NCI-H524 (cell line): ENCODE results near the gene H1-8.
"Not testable (repeated sequence)": the region's sequence is repeated elsewhere in the genome, so short reads cannot be mapped to it uniquely, and the experiment has no call there.

Source experiments
- DNase-seq, 2 experiments: peaks; one replicate each; lab custom pipeline; 2025; lab: John Stamatoyannopoulos, UW

The H1-8 gene

GRCh38 chr3:129515108-129515820 is 27.7 kb upstream of the H1-8 start:
- DNase-seq = not testable (repeated sequence)

DNA sequence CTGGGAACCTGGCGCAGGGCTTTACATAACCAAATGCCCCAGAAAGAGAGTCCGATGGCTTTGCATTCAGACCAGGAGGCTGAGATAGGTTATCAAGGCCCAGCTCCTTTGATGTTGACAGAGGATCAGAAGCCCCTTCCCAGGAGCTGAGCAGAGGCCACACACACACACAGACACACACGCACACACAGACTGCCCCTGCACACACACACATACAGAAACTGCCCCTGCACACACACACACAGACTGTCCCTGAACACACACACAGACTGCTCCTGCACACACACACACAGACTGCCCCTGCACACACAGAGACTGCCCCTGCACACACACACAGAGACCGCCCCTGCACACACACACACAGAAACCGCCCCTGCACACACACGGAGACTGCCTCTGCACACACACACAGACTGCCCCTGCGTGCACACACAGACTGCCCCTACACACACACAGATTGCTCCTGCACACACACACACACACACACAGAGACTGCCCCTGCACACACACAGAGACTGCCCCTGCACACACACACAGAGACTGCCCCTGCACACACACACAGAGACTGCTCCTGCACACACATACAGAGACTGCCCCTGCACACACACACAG is 27.0 kb upstream of the H1-8 start:
- DNase-seq = not testable (repeated sequence)

GRCh38 chr3:129517516-129517915 is 25.5 kb upstream of the H1-8 start:
- DNase-seq = no peak

DNA sequence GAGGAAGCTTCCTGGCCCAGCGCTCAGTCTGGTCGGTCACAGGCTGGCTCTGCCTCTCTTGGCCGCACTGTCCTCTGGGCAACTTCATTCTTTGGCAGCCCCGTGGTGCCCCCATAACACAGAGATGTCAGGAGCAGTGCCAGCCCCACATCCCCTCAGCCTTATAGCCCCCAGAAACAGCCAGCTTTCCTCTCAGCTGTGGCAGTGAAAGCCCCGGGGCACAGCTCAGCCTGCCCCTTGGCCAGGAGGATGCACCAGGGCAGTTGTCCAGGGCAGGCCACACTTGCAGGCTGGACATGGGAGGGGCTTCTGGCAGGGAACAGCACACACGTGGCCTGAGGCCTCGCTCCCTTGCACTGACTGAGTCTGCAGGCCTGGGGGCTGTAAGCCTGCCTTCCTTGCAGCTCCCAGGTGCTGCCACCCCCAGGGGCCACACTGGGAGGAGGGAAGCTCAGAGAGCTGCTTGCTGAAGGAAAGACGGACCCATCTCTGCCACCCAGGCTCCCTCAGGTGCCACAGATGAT is 24.9 kb upstream of the H1-8 start:
- DNase-seq = no peak

GRCh38 chr3:129518581-129518980 is 24.4 kb upstream of the H1-8 start:
- DNase-seq = no peak

DNA sequence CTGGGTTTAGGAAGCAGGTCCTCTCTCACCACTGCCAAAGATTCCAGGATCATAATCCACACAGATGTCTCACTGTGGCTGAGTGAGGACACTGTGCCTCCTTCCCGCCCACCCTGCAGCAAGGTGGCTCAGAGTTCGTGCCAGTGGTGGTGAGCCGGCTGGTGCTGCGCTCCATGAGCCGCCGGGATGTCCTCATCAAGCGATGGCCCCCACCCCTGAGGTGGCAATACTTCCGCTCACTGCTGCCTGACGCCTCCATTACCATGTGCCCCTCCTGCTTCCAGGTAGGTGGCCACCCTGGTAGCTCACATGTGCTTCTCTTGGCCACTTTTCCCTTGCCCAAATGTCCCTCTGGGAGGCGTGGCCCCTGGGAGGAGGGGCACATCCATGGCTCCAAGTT is 23.5 kb upstream of the H1-8 start:
- DNase-seq = no peak

DNA sequence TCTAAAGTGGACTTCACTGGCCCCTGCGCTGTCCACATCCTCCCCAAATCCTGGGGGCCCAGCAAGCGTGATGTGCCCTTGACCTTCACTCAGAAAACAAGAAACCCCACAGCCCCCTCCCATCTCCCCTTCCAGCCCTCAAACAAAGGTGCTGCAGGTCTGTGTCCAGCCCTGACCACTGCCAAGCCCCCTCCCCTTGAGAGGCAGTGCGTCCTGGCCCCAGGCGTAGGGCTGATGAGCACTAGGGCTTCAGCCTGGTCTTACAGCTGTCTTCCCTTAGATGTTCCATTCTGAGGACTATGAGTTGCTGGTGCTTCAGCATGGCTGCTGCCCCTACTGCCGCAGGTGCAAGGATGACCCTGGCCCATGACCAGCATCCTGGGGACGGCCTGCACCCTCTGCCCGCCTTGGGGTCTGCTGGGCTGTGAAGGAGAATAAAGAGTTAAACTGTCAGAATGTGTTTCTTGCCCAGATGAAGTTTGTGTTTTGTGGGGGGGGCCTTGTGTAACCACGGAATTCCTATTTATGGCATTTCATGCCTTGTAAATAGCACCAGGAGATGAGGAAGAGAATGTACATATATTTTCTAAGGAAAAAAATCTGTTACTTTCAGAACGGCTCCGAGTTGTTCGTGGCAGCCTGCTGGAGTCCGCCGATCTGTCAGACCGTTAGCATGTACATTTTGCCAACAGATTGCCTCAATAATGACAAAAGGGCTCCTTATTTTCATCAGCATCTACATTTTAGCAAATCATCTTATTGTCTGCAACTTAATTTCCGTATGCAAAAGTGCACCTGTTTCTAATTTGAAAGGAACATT is 22.9 kb upstream of the H1-8 start:
- no peak for DNase-seq

GRCh38 chr3:129520960-129521359 is 22.0 kb upstream of the H1-8 start:
- no peak for DNase-seq

DNA sequence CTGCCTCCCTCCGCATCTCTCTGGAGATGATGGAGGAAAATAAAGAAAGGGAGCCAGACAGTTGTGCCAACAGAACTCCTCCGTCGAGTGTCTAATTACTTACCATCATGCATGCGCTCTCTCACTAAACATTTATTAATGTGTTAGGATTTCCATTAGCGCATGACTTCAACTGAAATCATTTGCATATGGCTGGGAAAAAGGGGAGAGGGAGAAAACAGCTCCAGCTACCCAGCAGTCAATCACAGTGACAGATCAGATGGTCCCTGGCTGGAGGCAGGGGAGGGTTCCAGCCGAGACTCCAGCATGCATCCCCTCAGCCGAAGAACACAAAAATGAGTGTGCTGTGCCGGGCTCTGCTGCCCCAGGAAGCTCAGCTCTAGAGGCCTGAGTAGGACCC is 21.4 kb upstream of the H1-8 start:
- no peak for DNase-seq

- no peak for DNase-seq
Measured at GRCh38 chr3:129522953-129523352, 20.0 kb upstream of the H1-8 start.

DNA sequence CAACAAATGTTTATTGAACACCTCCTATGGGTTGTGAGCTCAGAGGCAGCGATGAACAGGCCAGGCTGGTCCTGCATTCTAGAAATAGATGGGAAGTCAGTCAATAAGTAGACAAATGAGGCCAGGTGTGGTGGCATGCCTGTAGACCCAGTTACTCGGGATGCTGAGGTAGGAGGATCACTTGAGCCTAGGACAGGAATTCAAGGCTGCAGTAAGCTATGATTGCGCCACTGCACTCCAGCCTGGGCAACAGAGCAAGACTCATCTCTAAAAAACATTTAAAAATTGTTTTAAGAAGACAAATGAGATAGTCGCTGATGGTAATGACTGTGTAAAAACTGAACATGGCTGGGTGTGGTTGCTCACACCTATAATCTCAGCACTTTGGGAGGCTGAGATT is 18.9 kb upstream of the H1-8 start:
- DNase-seq = no peak

DNA sequence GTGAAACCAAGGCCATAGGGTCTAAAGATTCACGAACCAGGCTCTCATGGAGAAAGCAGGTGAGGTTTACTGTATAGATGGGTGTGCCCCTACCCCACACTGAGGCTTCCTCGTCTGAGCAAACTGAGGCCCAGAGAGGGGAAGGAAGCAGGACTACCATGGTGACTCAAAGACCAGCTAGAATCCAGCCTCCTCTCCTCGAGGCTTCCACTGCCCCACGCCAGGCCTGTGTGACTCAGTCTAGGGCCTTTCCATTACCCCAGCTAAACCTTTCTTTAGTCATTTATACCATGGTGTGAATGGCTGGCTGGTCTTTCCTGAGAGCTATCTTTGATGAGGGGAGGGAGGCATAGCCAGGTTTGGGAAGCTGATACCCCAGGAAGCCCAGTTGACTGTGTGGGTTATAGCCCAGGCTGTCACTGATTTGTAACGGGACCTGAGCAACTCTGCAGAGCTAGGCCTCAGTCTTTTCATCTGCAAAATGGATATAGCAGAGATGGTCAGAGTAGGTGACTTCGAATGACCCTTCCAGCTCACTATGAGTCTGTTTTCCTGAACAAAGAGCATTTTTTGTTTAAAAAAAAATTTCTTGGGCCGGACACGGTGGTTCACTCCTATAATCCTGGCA is 17.5 kb upstream of the H1-8 start:
- no peak for DNase-seq

DNA sequence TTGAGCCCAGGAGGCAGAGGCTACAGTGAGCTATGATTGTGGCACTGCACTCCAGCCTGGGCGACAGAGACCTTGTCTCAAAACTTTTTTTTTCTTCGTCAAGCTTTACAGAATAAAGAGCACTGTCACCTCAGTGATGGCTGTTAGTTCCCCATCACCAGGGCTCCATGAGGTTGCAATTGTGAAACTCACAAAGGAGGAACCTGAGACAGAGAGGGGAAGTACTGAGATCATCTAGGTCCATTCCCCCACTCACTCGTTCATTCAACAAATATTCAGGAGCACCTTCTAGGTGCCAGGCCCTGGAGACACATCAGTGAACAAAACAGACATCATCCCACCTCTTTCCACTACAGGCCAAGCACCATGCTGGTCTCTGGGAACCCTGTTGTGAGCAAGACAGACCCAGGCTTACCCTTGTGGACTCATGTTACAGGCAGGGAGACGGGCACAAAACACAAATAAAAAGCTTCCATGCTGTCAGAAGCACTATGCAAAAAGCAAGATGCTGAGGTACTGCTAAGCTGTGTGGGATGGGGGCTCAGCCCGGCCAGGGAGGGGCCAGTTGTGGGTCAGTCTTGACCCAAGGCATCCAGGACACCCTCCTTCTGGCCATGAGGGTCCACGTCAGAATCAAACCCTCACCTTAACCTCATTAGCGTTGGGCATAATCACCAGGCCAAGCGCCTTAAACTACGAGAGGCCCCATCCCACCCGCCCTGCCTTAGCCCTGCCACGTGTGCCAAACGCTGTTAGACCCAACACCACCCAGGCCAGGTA is 16.7 kb upstream of the H1-8 start:
- peak in 1 of 2 experiments; percentile 26 for DNase-seq

DNA sequence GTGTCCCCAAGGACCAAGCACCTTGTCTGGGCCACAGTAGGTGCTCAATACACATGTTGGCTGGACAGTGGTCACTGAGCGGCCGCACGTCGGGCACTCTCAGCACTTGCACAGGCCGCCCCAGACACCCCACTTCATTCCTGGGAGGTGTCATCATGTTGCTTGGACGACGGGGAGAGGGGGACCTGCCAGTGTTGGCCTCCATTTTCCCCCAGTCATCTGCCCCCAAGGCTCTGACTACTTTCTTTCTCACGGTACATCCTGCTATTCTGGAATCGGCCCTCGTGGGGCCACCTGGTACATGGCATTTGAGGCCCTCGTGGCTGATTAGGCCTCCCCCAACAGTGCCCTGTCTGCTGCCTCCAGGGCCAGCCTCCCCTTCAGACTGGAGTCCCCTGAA is 15.7 kb upstream of the H1-8 start:
- DNase-seq = no peak

- DNase-seq = no peak
Measured at GRCh38 chr3:129528589-129529100, 14.3 kb upstream of the H1-8 start, which contains the start of gene RHO. TSS of gene RHO (plus strand) at chr3:129528639. CDS start at chr3:129528734, 95 bp downstream.

DNA sequence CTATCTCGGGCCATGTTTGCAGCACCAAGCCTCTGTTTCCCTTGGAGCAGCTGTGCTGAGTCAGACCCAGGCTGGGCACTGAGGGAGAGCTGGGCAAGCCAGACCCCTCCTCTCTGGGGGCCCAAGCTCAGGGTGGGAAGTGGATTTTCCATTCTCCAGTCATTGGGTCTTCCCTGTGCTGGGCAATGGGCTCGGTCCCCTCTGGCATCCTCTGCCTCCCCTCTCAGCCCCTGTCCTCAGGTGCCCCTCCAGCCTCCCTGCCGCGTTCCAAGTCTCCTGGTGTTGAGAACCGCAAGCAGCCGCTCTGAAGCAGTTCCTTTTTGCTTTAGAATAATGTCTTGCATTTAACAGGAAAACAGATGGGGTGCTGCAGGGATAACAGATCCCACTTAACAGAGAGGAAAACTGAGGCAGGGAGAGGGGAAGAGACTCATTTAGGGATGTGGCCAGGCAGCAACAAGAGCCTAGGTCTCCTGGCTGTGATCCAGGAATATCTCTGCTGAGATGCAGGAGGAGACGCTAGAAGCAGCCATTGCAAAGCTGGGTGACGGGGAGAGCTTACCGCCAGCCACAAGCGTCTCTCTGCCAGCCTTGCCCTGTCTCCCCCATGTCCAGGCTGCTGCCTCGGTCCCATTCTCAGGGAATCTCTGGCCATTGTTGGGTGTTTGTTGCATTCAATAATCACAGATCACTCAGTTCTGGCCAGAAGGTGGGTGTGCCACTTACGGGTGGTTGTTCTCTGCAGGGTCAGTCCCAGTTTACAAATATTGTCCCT is 13.4 kb upstream of the H1-8 start:
- no peak for DNase-seq

DNA sequence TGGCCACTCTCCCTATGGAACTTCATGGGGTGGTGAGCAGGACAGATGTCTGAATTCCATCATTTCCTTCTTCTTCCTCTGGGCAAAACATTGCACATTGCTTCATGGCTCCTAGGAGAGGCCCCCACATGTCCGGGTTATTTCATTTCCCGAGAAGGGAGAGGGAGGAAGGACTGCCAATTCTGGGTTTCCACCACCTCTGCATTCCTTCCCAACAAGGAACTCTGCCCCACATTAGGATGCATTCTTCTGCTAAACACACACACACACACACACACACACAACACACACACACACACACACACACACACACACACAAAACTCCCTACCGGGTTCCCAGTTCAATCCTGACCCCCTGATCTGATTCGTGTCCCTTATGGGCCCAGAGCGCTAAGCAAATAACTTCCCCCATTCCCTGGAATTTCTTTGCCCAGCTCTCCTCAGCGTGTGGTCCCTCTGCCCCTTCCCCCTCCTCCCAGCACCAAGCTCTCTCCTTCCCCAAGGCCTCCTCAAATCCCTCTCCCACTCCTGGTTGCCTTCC is 12.7 kb upstream of the H1-8 start:
- DNase-seq = no peak

DNA sequence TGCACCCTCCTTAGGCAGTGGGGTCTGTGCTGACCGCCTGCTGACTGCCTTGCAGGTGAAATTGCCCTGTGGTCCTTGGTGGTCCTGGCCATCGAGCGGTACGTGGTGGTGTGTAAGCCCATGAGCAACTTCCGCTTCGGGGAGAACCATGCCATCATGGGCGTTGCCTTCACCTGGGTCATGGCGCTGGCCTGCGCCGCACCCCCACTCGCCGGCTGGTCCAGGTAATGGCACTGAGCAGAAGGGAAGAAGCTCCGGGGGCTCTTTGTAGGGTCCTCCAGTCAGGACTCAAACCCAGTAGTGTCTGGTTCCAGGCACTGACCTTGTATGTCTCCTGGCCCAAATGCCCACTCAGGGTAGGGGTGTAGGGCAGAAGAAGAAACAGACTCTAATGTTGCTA is 12.2 kb upstream of the H1-8 start:
- no peak for DNase-seq

GRCh38 chr3:129531699-129532098 is 11.3 kb upstream of the H1-8 start:
- DNase-seq = no peak

DNA sequence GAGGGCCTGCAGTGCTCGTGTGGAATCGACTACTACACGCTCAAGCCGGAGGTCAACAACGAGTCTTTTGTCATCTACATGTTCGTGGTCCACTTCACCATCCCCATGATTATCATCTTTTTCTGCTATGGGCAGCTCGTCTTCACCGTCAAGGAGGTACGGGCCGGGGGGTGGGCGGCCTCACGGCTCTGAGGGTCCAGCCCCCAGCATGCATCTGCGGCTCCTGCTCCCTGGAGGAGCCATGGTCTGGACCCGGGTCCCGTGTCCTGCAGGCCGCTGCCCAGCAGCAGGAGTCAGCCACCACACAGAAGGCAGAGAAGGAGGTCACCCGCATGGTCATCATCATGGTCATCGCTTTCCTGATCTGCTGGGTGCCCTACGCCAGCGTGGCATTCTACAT is 10.7 kb upstream of the H1-8 start:
- DNase-seq = no peak
